K562 (cell line): ENCODE data around the gene CCDC116. TPM values are rescaled to one million over a fixed set of nuclear protein-coding genes. Genes with fewer than 3 reads are reported as not detected.

Experiments
- FOXP4 ChIP-seq: sonication (generic); formaldehyde crosslinking; IDR thresholded peaks from 2 replicates; pipeline ENCODE4 v1.8.0; 2022; ENCODE audit warnings: mild to moderate bottlenecking, missing genetic modification reagents, borderline replicate concordance
- MAFK ChIP-seq: IDR thresholded peaks from 2 replicates; pipeline ENCODE4 v1.6.1; 2011; ENCODE audit warnings: low read length, improper control_type of control experiment
- MLX ChIP-seq, 2 experiments: fragments of 450-650 bp in 1 of 2; sonication (generic) in 1 of 2; formaldehyde crosslinking; conservative IDR thresholded peaks; 2 replicates each; pipeline versions ENCODE4 v1.4.0 to v1.8.1; 2020 to 2022; ENCODE audit warnings: mild to moderate bottlenecking in 1 of 2, missing genetic modification reagents in 1 of 2
- RCOR1 ChIP-seq, 2 experiments: IDR thresholded peaks; 2 replicates each; pipeline ENCODE4 v1.6.1; 2012; ENCODE audit warnings: low read depth in 2 of 2, low read length in 2 of 2, borderline replicate concordance in 1 of 2, improper control_type of control experiment in 1 of 2
- SMAD1 ChIP-seq: fragments of 150-350 bp; IDR thresholded peaks from 2 replicates; pipeline ENCODE4 v1.6.1; 2014; ENCODE audit warnings: low read length, low read depth; ENCODE audit not compliant: partially characterized antibody
- XRCC5 ChIP-seq: fragments of 200-400 bp; formaldehyde crosslinking; IDR thresholded peaks from 2 replicates; pipeline ENCODE4 v1.6.1; 2017; ENCODE audit warnings: low read depth, mild to moderate bottlenecking, low read length
- ZBTB11 ChIP-seq, 3 experiments: fragments of 200-800 bp in 1 of 3; fragments of 250-450 bp in 1 of 3; fragments of 450-650 bp in 1 of 3; sonication (Bioruptor Pico) in 1 of 3; sonication (Bioruptor generic) in 1 of 3; formaldehyde crosslinking in 1 of 3; IDR thresholded peaks; 2 replicates each; pipeline versions ENCODE4 v1.6.1 to v1.8.0; 2016 to 2022; ENCODE audit warnings: mild to moderate bottlenecking in 2 of 3, missing genetic modification characterization in 2 of 3, missing compliant biosample characterization in 1 of 3, moderate library complexity in 1 of 3
- ZMIZ1 ChIP-seq, 2 experiments: fragments of 150-350 bp in 1 of 2; IDR thresholded peaks; 2 replicates each; pipeline ENCODE4 v1.6.1; 2012 to 2016; ENCODE audit warnings: low read depth in 2 of 2, low read length in 2 of 2, mild to moderate bottlenecking in 1 of 2, moderate library complexity in 1 of 2
- ZNF707 ChIP-seq: fragments of 250-450 bp; sonication (Bioruptor Pico); conservative IDR thresholded peaks from 2 replicates; pipeline ENCODE4 v1.8.0; 2022; ENCODE audit warnings: inconsistent platforms, mild to moderate bottlenecking, moderate library complexity
- ZSCAN29 ChIP-seq: fragments of 450-650 bp; IDR thresholded peaks from 2 replicates; pipeline ENCODE4 v1.6.1; 2017
- polyA plus RNA-seq, 8 experiments: library from polyadenylated mRNA; depleted of rRNA in 4 of 8; stranded (reverse) in 5 of 8; unstranded in 3 of 8; fragments of >200 nt; fragmentation: Nextera tagmentation in 2 of 8; fragmentation: Illumina TruSeq in 1 of 8; extraction: Ambion mirVana in 2 of 8; extraction: Trizol in 1 of 8; gene quantifications; 2 replicates each; pipeline versions ENCODE4 v1.2.1 to v1.2.3, GENCODE V29; 2011 to 2014; ENCODE audit warnings: inconsistent platforms in 1 of 8, missing spikeins in 1 of 8
- total RNA-seq, 7 experiments: library from RNA; depleted of rRNA in 6 of 7; stranded (reverse); fragments of >200 nt in 6 of 7; fragmentation: Illumina TruSeq in 2 of 7; extraction: Trizol in 2 of 7; gene quantifications; 2 replicates each; pipeline versions ENCODE4 v1.2.1 to v1.2.3, GENCODE V29; 2011 to 2021; ENCODE audit warnings: low replicate concordance in 1 of 7
- TF ChIP-seq, protein P1 (sequence below): fragments of 450-650 bp; IDR thresholded peaks from 2 replicates; pipeline ENCODE4 v1.6.1; 2017; ENCODE audit warnings: antibody characterized with exemption, mild to moderate bottlenecking

The CCDC116 gene
- total and polyA plus RNA-seq, 9 of the 15 experiments (the other 6 are each of a cell fraction or from before 2014, with no cell fraction given), result 1.6 to 11.3 (median 4.7) TPM

- peak; percentile 1 for TF ChIP-seq SMAD1
- no peak for TF ChIP-seq XRCC5
- TF ChIP-seq ZBTB11 (CRISPR knock-in tag; IDR thresholded peaks at IDR 0.05), result 0 out of 6 replicates have a peak, but pooled peaks of 1 of the 3 experiments have one; percentile 45
- TF ChIP-seq FOXP4 (CRISPR knock-in tag), result no peak
- no peak for TF ChIP-seq ZMIZ1 (IDR thresholded peaks at IDR 0.05; ENCODE audit: low read depth in 2 of 2, low read length in 2 of 2)
- no peak for TF ChIP-seq ZNF707 (CRISPR knock-in tag)
- peak in 1 of 2 experiments; percentile 57; a peak in 3 of 4 replicates for TF ChIP-seq RCOR1 (IDR thresholded peaks at IDR 0.05; ENCODE audit: borderline replicate concordance in 1 of 2, low read depth in 2 of 2, low read length in 2 of 2)
- peak; percentile 39 to 89; a peak in 1 of 4 replicates for TF ChIP-seq MLX (CRISPR knock-in tag; conservative IDR thresholded peaks at IDR 0.05)
- TF ChIP-seq, protein P1, sequence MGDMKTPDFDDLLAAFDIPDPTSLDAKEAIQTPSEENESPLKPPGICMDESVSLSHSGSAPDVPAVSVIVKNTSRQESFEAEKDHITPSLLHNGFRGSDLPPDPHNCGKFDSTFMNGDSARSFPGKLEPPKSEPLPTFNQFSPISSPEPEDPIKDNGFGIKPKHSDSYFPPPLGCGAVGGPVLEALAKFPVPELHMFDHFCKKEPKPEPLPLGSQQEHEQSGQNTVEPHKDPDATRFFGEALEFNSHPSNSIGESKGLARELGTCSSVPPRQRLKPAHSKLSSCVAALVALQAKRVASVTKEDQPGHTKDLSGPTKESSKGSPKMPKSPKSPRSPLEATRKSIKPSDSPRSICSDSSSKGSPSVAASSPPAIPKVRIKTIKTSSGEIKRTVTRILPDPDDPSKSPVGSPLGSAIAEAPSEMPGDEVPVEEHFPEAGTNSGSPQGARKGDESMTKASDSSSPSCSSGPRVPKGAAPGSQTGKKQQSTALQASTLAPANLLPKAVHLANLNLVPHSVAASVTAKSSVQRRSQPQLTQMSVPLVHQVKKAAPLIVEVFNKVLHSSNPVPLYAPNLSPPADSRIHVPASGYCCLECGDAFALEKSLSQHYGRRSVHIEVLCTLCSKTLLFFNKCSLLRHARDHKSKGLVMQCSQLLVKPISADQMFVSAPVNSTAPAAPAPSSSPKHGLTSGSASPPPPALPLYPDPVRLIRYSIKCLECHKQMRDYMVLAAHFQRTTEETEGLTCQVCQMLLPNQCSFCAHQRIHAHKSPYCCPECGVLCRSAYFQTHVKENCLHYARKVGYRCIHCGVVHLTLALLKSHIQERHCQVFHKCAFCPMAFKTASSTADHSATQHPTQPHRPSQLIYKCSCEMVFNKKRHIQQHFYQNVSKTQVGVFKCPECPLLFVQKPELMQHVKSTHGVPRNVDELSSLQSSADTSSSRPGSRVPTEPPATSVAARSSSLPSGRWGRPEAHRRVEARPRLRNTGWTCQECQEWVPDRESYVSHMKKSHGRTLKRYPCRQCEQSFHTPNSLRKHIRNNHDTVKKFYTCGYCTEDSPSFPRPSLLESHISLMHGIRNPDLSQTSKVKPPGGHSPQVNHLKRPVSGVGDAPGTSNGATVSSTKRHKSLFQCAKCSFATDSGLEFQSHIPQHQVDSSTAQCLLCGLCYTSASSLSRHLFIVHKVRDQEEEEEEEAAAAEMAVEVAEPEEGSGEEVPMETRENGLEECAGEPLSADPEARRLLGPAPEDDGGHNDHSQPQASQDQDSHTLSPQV, result no peak
- TF ChIP-seq ZSCAN29, result no peak
- peak; percentile 43; the same call in 1 of the 2 replicates for TF ChIP-seq MAFK
Measured at GRCh38 chr22:21606775-21607174, 25.8 kb upstream of the CCDC116 start (continued).
